CMK (cell line): ENCODE data around the gene RPS19.

Source experiments
- DNase-seq: peaks from one replicate; pipeline ENCODE4 v3.0.0-alpha.2; 2010; ENCODE audit warnings: low read depth

RPS19 gene

GRCh38 chr19:41915021-41915775 lies 55.1 kb downstream of the RPS19 start:
- DNase-seq: no peak

GRCh38 chr19:41915776-41916414 lies 55.8 kb downstream of the RPS19 start:
- no peak for DNase-seq

DNA sequence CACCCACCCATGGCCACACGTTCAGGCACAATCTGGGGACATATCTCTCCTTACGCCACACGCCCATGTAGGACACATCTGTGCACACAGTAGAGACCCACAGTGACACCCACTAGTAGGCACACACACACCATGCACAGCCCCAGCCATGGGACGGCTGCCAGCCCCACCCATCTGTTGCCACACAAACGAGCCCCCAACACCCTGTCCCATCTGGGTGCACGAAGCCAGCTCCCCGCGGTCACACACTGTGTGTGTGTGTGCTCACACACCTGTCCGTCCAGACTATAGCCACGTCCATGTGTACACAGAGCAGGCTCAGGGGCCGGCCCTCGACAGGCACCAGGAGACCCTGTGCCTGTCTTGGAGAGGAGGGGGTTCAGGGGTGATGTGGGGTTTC lies 57.6 kb downstream of the RPS19 start:
- no peak for DNase-seq

DNA sequence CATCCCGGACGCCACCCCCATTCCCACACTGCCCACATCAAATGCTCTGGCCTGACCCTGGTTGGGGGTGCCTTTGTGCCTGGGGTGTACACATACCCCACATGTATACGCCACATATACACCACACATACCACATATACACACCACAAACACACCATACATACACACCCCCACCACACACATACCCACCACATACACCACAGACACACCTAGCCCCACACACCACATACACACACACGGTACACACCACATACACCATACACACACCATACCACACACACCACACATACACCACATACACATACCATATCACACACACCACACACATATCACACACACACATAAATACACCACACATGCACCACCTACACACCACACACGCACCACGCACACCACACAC lies 58.0 kb downstream of the RPS19 start:
- no peak for DNase-seq

- DNase-seq: no peak
These were observed 58.7 kb downstream of the RPS19 start for GRCh38 chr19:41918653-41919244.

GRCh38 chr19:41919948-41920712 lies 60.1 kb downstream of the RPS19 start:
- DNase-seq: no peak

GRCh38 chr19:41920882-41921576 lies 61.0 kb downstream of the RPS19 start:
- DNase-seq: no peak

GRCh38 chr19:41921577-41922576 lies 61.8 kb downstream of the RPS19 start:
- DNase-seq: no peak
